ENCODE results near the gene RBM42.
"Not testable (repeated sequence)": the region's sequence is repeated elsewhere in the genome, so short reads cannot be mapped to it uniquely, and the experiment has no call there.

RBM42 gene

GRCh38 chr19:35587321-35587720, 41.5 kb upstream of the RBM42 start:
- no peaks in the 10 kb centered on the region; the same call in 1 of the 2 replicates for H3K36me3 ChIP-seq (ENCODE audit: insufficient read depth, low read length)
- H3K9me3 ChIP-seq (ENCODE audit: low read length) = no peaks in the 10 kb centered on the region
- no peaks in the 10 kb centered on the region for H3K4me1 ChIP-seq (ENCODE audit: insufficient read depth, low read length, severe bottlenecking)
- no peaks in the 10 kb centered on the region for H3K79me2 ChIP-seq (ENCODE audit: insufficient read depth, low read length)
- H3F3A ChIP-seq (ENCODE audit: insufficient read depth, low read length) = no peaks in the 10 kb centered on the region
- H3K9me2 ChIP-seq (ENCODE audit: low read depth, low read length) = no peaks in the 10 kb centered on the region
- H3K4me3 ChIP-seq (ENCODE audit: low read depth, low read length, poor library complexity, severe bottlenecking) = no peak overlapping the region
- no peak for TF ChIP-seq CTCF (IDR thresholded peaks at IDR 0.05; ENCODE audit: low read length)
- no peak for TF ChIP-seq EZH2 (IDR thresholded peaks at IDR 0.05; ENCODE audit: borderline replicate concordance, low read length)
- no peak overlapping the region for H3K4me2 ChIP-seq (ENCODE audit: low read length)
- no peak overlapping the region for H2AFZ ChIP-seq (ENCODE audit: low read length)
- no peak overlapping the region for H3K27ac ChIP-seq (ENCODE audit: low read depth, low read length, poor library complexity, severe bottlenecking)
- H3K9ac ChIP-seq (ENCODE audit: low read length) = no peak overlapping the region
- peaks cover 5% of the 10 kb centered on the region; the same call in 1 of the 2 replicates for H3K27me3 ChIP-seq (ENCODE audit: insufficient read depth, low read length)
- H4K20me1 ChIP-seq (ENCODE audit: insufficient read depth, low read length) = no peaks in the 10 kb centered on the region

- Histone ChIP-seq H3F3A (ENCODE audit: insufficient read depth, low read length) (no peaks in the 10 kb centered on the region), H3K27me3 (ENCODE audit: insufficient read depth, low read length) (peaks cover 4% of the 10 kb centered on the region; the same call in 1 of the 2 replicates), H3K9ac (ENCODE audit: low read length) (no peak overlapping the region), H3K4me3 (ENCODE audit: low read depth, low read length, poor library complexity, severe bottlenecking) (no peak overlapping the region), H3K36me3 (ENCODE audit: insufficient read depth, low read length) (no peaks in the 10 kb centered on the region; the same call in 1 of the 2 replicates), H3K4me2 (ENCODE audit: low read length) (no peak overlapping the region), H3K9me3 (ENCODE audit: low read length) (no peaks in the 10 kb centered on the region), H3K9me2 (ENCODE audit: low read depth, low read length) (no peaks in the 10 kb centered on the region), H3K79me2 (ENCODE audit: insufficient read depth, low read length) (no peaks in the 10 kb centered on the region), H3K27ac (ENCODE audit: low read depth, low read length, poor library complexity, severe bottlenecking) (no peak overlapping the region), H2AFZ (ENCODE audit: low read length) (no peak overlapping the region), H3K4me1 (ENCODE audit: insufficient read depth, low read length, severe bottlenecking) (no peaks in the 10 kb centered on the region), H4K20me1 (ENCODE audit: insufficient read depth, low read length) (no peaks in the 10 kb centered on the region)
- TF ChIP-seq CTCF (IDR thresholded peaks at IDR 0.05; ENCODE audit: low read length) (no peak), EZH2 (IDR thresholded peaks at IDR 0.05; ENCODE audit: borderline replicate concordance, low read length) (no peak)
Observed at GRCh38 chr19:35590875-35591274, 38.0 kb upstream of the RBM42 start.

GRCh38 chr19:35592226-35592625, 36.6 kb upstream of the RBM42 start:
- Histone ChIP-seq H4K20me1 (ENCODE audit: insufficient read depth, low read length) (no peaks in the 10 kb centered on the region), H3K9me3 (ENCODE audit: low read length) (no peaks in the 10 kb centered on the region)

GRCh38 chr19:35595026-35595425, 33.8 kb upstream of the RBM42 start:
- H3K27ac ChIP-seq (ENCODE audit: low read depth, low read length, poor library complexity, severe bottlenecking); H3K4me3 ChIP-seq (ENCODE audit: low read depth, low read length, poor library complexity, severe bottlenecking); H3K36me3 ChIP-seq (ENCODE audit: insufficient read depth, low read length); H3K27me3 ChIP-seq (ENCODE audit: insufficient read depth, low read length); H4K20me1 ChIP-seq (ENCODE audit: insufficient read depth, low read length); H3F3A ChIP-seq (ENCODE audit: insufficient read depth, low read length); H3K9ac ChIP-seq (ENCODE audit: low read length); H2AFZ ChIP-seq (ENCODE audit: low read length); H3K9me3 ChIP-seq (ENCODE audit: low read length); H3K79me2 ChIP-seq (ENCODE audit: insufficient read depth, low read length); H3K4me2 ChIP-seq (ENCODE audit: low read length); H3K4me1 ChIP-seq (ENCODE audit: insufficient read depth, low read length, severe bottlenecking); H3K9me2 ChIP-seq (ENCODE audit: low read depth, low read length): not testable (repeated sequence)

More at GRCh38 chr19:35592226-35592625, 36.6 kb upstream of the RBM42 start:
- Histone ChIP-seq H3F3A (ENCODE audit: insufficient read depth, low read length) (no peaks in the 10 kb centered on the region), H3K36me3 (ENCODE audit: insufficient read depth, low read length) (no peaks in the 10 kb centered on the region), H3K9me2 (ENCODE audit: low read depth, low read length) (no peaks in the 10 kb centered on the region), H3K4me2 (ENCODE audit: low read length) (no peak overlapping the region), H3K4me3 (ENCODE audit: low read depth, low read length, poor library complexity, severe bottlenecking) (no peak overlapping the region), H3K27ac (ENCODE audit: low read depth, low read length, poor library complexity, severe bottlenecking) (no peak overlapping the region), H3K79me2 (ENCODE audit: insufficient read depth, low read length) (no peaks in the 10 kb centered on the region), H3K4me1 (ENCODE audit: insufficient read depth, low read length, severe bottlenecking) (no peaks in the 10 kb centered on the region), H3K9ac (ENCODE audit: low read length) (no peak overlapping the region), H3K27me3 (ENCODE audit: insufficient read depth, low read length) (no peaks in the 10 kb centered on the region), H2AFZ (ENCODE audit: low read length) (no peak overlapping the region)
- TF ChIP-seq EZH2 (IDR thresholded peaks at IDR 0.05; ENCODE audit: borderline replicate concordance, low read length) (no peak), CTCF (IDR thresholded peaks at IDR 0.05; ENCODE audit: low read length) (peak; percentile 75)

Data from OCI-LY1 (cell line).